K562 (cell line): ENCODE data around the gene SH2B2. TPM values are rescaled to one million over a fixed set of nuclear protein-coding genes. Genes with fewer than 3 reads are reported as not detected.

Experiments
- ATAC-seq: fragments of 200-7000 bp; cut with Tn5 transposase; 3 replicates; pipeline ENCODE4 v1.9.1; 2020; ENCODE audit warnings: moderate library complexity
- BruUV-seq: library from RNA; stranded (reverse); fragments of 400-500 nt; replicated peaks from 2 replicates; lab custom pipeline; 2021; lab: Mats Ljungman, UMichigan
- CTCF ChIA-PET: fragments of 300-600 bp; formaldehyde crosslinking; extraction: SDS; loops from one replicate; lab custom pipeline; 2021; ENCODE audit warnings: low intra/inter-chr PET ratio; lab: Yijun Ruan, JAX
- POLR2A ChIA-PET: fragments of 300-600, 350-650 bp; sonication (Branson Sonifier 250); formaldehyde crosslinking; extraction: SDS; loops from one replicate; lab custom pipeline; 2021; ENCODE audit warnings: antibody characterized with exemption, inconsistent platforms; lab: Yijun Ruan, JAX
- DNase-seq, 4 experiments: peaks; one replicate each; pipeline versions ENCODE4 v3.0.0 to v3.0.0-alpha.2; 2011 to 2018; ENCODE audit warnings: low spot score in 3 of 4, mixed read lengths in 3 of 4; ENCODE audit errors: extremely low read depth in 1 of 4
- FAIRE-seq: peaks from 2 replicates; lab custom pipeline; 2011; peaks lifted over from hg19 to GRCh38; lab: Jason Lieb, UNC
- H2AFZ ChIP-seq: 2 replicates; pipeline ENCODE4 v1.6.0; 2011; ENCODE audit warnings: low read depth, low read length, control low read depth, inconsistent platforms
- H3K27ac ChIP-seq: fragments of 200-600 bp; 3 replicates; pipeline ENCODE4 v1.8.0; 2011; ENCODE audit warnings: low read depth, mild to moderate bottlenecking, control low read depth, inconsistent platforms, low read length, moderate library complexity, mixed read lengths; ENCODE audit errors: extremely low read depth
- H3K27me3 ChIP-seq, 2 experiments: fragments of 300-600 bp in 1 of 2; 2 replicates in 1 of 2; 3 replicates in 1 of 2; pipeline versions ENCODE4 v1.6.0 to v1.8.0; 2011; ENCODE audit warnings: inconsistent platforms in 2 of 2, low read length in 2 of 2, mild to moderate bottlenecking in 1 of 2, mixed read lengths in 1 of 2, moderate library complexity in 1 of 2; ENCODE audit not compliant: control insufficient read depth in 2 of 2, insufficient read depth in 2 of 2
- H3K36me3 ChIP-seq: fragments of 300-600 bp; 3 replicates; pipeline ENCODE4 v1.8.0; 2011; ENCODE audit warnings: mild to moderate bottlenecking, low read length, inconsistent platforms; ENCODE audit not compliant: control insufficient read depth, insufficient read depth
- H3K4me1 ChIP-seq, 2 experiments: fragments of 200-600 bp in 1 of 2; replicated peaks in 1 of 2; 2 replicates in 1 of 2; 3 replicates in 1 of 2; pipeline versions ENCODE4 v1.5.1 to v1.8.0; 2011; ENCODE audit warnings: inconsistent platforms in 2 of 2, low read length in 2 of 2, mild to moderate bottlenecking in 1 of 2, mixed read lengths in 1 of 2, moderate library complexity in 1 of 2; ENCODE audit not compliant: control insufficient read depth in 2 of 2, insufficient read depth in 2 of 2
- H3K4me2 ChIP-seq: 2 replicates; pipeline ENCODE4 v1.6.1; 2011; ENCODE audit warnings: low read length, control low read depth, inconsistent platforms, mixed read lengths; ENCODE audit not compliant: insufficient read depth
- H3K4me3 ChIP-seq: fragments of 200-600 bp; sonication (generic), shearing (Covaris generic); 2 replicates; pipeline ENCODE4 v1.5.1; 2016; ENCODE audit warnings: control low read depth, inconsistent platforms
- H3K79me2 ChIP-seq: fragments of 200-600 bp; 3 replicates; pipeline ENCODE4 v1.8.0; 2011; ENCODE audit warnings: low read length, inconsistent platforms; ENCODE audit not compliant: control insufficient read depth, insufficient read depth
- H3K9ac ChIP-seq, 2 experiments: 2 replicates each; pipeline versions ENCODE4 v1.6.0 to v1.6.1; 2011; ENCODE audit warnings: low read depth in 2 of 2, low read length in 2 of 2, control low read depth in 1 of 2, inconsistent platforms in 1 of 2, mild to moderate bottlenecking in 1 of 2, mixed read lengths in 1 of 2; ENCODE audit not compliant: insufficient read depth in 1 of 2
- H3K9me1 ChIP-seq: one replicate; pipeline ENCODE4 v1.6.0; 2011; ENCODE audit warnings: inconsistent platforms, mild to moderate bottlenecking, low read length, moderate library complexity; ENCODE audit not compliant: control insufficient read depth, insufficient read depth
- H3K9me3 ChIP-seq: replicated peaks from 2 replicates; pipeline ENCODE4 v1.5.1; 2011; ENCODE audit warnings: low read depth, low read length, inconsistent platforms; ENCODE audit not compliant: control insufficient read depth, insufficient read depth
- H4K20me1 ChIP-seq: replicated peaks from 2 replicates; pipeline ENCODE4 v1.6.1; 2011; ENCODE audit warnings: low read length, inconsistent platforms, mixed read lengths; ENCODE audit not compliant: control insufficient read depth, insufficient read depth
- ARID1B ChIP-seq: fragments of 450-650 bp; IDR thresholded peaks from 2 replicates; pipeline ENCODE4 v1.6.1; 2016; ENCODE audit warnings: antibody characterized with exemption, mild to moderate bottlenecking, inconsistent platforms
- CCNT2 ChIP-seq: IDR thresholded peaks from 2 replicates; pipeline ENCODE4 v1.6.1; 2011; ENCODE audit warnings: borderline replicate concordance, low read depth, mild to moderate bottlenecking, moderate library complexity, mixed read lengths, low read length; ENCODE audit not compliant: insufficient read length; ENCODE audit errors: extremely low read depth
- E2F1 ChIP-seq: sonication (generic); formaldehyde crosslinking; IDR thresholded peaks from 2 replicates; pipeline ENCODE4 v1.8.1; 2023; ENCODE audit warnings: mild to moderate bottlenecking, missing genetic modification reagents, moderate library complexity
- FOXJ2 ChIP-seq: fragments of 200-800 bp; sonication (Bioruptor generic); IDR thresholded peaks from 2 replicates; pipeline ENCODE4 v1.6.1; 2016; ENCODE audit warnings: missing genetic modification characterization, missing compliant biosample characterization
- JUNB ChIP-seq: fragments of 450-650 bp; formaldehyde crosslinking; conservative IDR thresholded peaks from 2 replicates; pipeline ENCODE4 v1.4.0; 2020; ENCODE audit warnings: mild to moderate bottlenecking
- MTF1 ChIP-seq: fragments of 250-450 bp; sonication (Bioruptor Pico); IDR thresholded peaks from 2 replicates; pipeline ENCODE4 v1.9.0; 2021; ENCODE audit warnings: moderate library complexity, mild to moderate bottlenecking, inconsistent platforms, borderline replicate concordance
- PYGO2 ChIP-seq: fragments of 450-650 bp; IDR thresholded peaks from 2 replicates; pipeline ENCODE4 v1.6.1; 2016; ENCODE audit warnings: mild to moderate bottlenecking, missing genetic modification characterization, moderate library complexity, missing compliant biosample characterization
- RFX5 ChIP-seq: IDR thresholded peaks from 2 replicates; pipeline ENCODE4 v1.6.1; 2011; ENCODE audit warnings: low read depth, mild to moderate bottlenecking, improper control_type of control experiment, low read length
- TEAD4 ChIP-seq, 2 experiments: sonication (generic) in 1 of 2; formaldehyde crosslinking in 1 of 2; IDR thresholded peaks; 2 replicates each; pipeline versions ENCODE4 v1.6.1 to v1.8.0; 2012 to 2022; ENCODE audit warnings: borderline replicate concordance in 1 of 2, inconsistent platforms in 1 of 2, low read length in 1 of 2, mild to moderate bottlenecking in 1 of 2, missing genetic modification reagents in 1 of 2
- ZNF263 ChIP-seq: sonication (generic); formaldehyde crosslinking; IDR thresholded peaks from 2 replicates; pipeline ENCODE4 v1.8.0; 2022; ENCODE audit warnings: mild to moderate bottlenecking, missing genetic modification reagents, borderline replicate concordance
- ZNF347 ChIP-seq: fragments of 450-650 bp; formaldehyde crosslinking; IDR thresholded peaks from 2 replicates; pipeline ENCODE4 v1.4.0; 2020; ENCODE audit warnings: low read depth, mild to moderate bottlenecking, moderate library complexity
- ZNF398 ChIP-seq: fragments of 250-450 bp; sonication (Bioruptor Pico); IDR thresholded peaks from 2 replicates; pipeline ENCODE4 v1.8.0; 2021; ENCODE audit warnings: moderate library complexity, mild to moderate bottlenecking, inconsistent platforms
- ZNF551 ChIP-seq: fragments of 250-450 bp; sonication (Bioruptor Pico); IDR thresholded peaks from 2 replicates; pipeline ENCODE4 v1.5.0; 2021; ENCODE audit warnings: mild to moderate bottlenecking, moderate library complexity
- ZNF740 ChIP-seq, 3 experiments: fragments of 200-800 bp in 1 of 3; sonication (Bioruptor generic) in 1 of 3; sonication (generic) in 1 of 3; formaldehyde crosslinking in 1 of 3; IDR thresholded peaks; 2 replicates each; pipeline versions ENCODE4 v1.6.1 to v1.8.0; 2016 to 2022; ENCODE audit warnings: mild to moderate bottlenecking in 2 of 3, missing compliant biosample characterization in 2 of 3, missing genetic modification characterization in 2 of 3, missing genetic modification reagents in 1 of 3
- WGBS: fragments of 100-300 bp; shearing (Covaris generic); methylation state at CpG from one replicate; pipeline ENCODE4 v1.1.6; 2016; ENCODE audit warnings: low coverage, mixed read lengths; ENCODE audit not compliant: insufficient coverage; ENCODE audit errors: missing lambda C conversion rate; 5-methylcytosine and 5-hydroxymethylcytosine counted together
- in situ Hi-C: fragments of 300-500 bp; cut with MboI; formaldehyde crosslinking; loops from 4 replicates; pipeline ENCODE4 v1.15.0; 2018; ENCODE audit warnings: inconsistent platforms, mixed read lengths
- intact Hi-C: fragments of 100-400 bp; cut with micrococcal nuclease; formaldehyde crosslinking; loops from 2 replicates; pipeline ENCODE4 v1.14.2; 2022
- polyA plus RNA-seq, 8 experiments: library from polyadenylated mRNA; depleted of rRNA in 4 of 8; stranded (reverse) in 5 of 8; unstranded in 3 of 8; fragments of >200 nt; fragmentation: Nextera tagmentation in 2 of 8; fragmentation: Illumina TruSeq in 1 of 8; extraction: Ambion mirVana in 2 of 8; extraction: Trizol in 1 of 8; gene quantifications; 2 replicates each; pipeline versions ENCODE4 v1.2.1 to v1.2.3, GENCODE V29; 2011 to 2014; ENCODE audit warnings: inconsistent platforms in 1 of 8, missing spikeins in 1 of 8
- total RNA-seq, 7 experiments: library from RNA; depleted of rRNA in 6 of 7; stranded (reverse); fragments of >200 nt in 6 of 7; fragmentation: Illumina TruSeq in 2 of 7; extraction: Trizol in 2 of 7; gene quantifications; 2 replicates each; pipeline versions ENCODE4 v1.2.1 to v1.2.3, GENCODE V29; 2011 to 2021; ENCODE audit warnings: low replicate concordance in 1 of 7

SH2B2 gene
- total and polyA plus RNA-seq, 9 of the 15 experiments (the other 6 are each of a cell fraction or from before 2014, with no cell fraction given): 0.03 to 0.89 (median 0.07) TPM; not detected in 4

- TF ChIP-seq ZNF740 (CRISPR knock-in tag; IDR thresholded peaks at IDR 0.05) (no peak), ZNF740 (tag; IDR thresholded peaks at IDR 0.05) (no peak)
Measured at GRCh38 chr7:102279537-102280400, 6.9 kb upstream of the SH2B2 start (continued).

GRCh38 chr7:102280521-102280920 lies 6.1 kb upstream of the SH2B2 start:
- Histone ChIP-seq H3K4me2 (no peak overlapping the region), H3K4me3 (no peak overlapping the region), H3K27me3 (peaks cover 11 to 16% of the 10 kb centered on the region in 2 experiments; a peak in 4 of 5 replicates), H4K20me1 (peaks cover 8% of the 10 kb centered on the region; the same call in 1 of the 2 replicates), H3K27ac (no peak overlapping the region), H3K36me3 (no peaks in the 10 kb centered on the region), H3K4me1 (peaks cover 9 to 43% of the 10 kb centered on the region in 2 experiments; a peak in 4 of 5 replicates), H3K9me1 (no peaks in the 10 kb centered on the region), H3K79me2 (no peaks in the 10 kb centered on the region), H3K9ac (peak overlapping the region in 1 of 2 experiments; percentile 46; a peak in 1 of 4 replicates), H2AFZ (no peak overlapping the region), H3K9me3 (no peaks in the 10 kb centered on the region)
- WGBS: 28% methylated on average over 5 of the region's 5 CpGs
- in situ Hi-C loops (loop anchor here (5.0 kb wide), 1 partner anchor 112 kb away; no protein-coding TSS in a partner anchor), intact Hi-C loops (no loop called here)
- no peak for DNase-seq
- FAIRE-seq: no peak
- CTCF ChIA-PET: interaction anchor here (0.7 to 1.3 kb wide), 3 partner anchors 110 to 553 kb away, joined by 5 to 11 read pairs (median 7); partner anchors contain the start of gene PRKRIP1
- BruUV-seq: no TSS peak
- ATAC-seq: no peak
- POLR2A ChIA-PET: interaction anchor here (1.4 kb wide), 1 partner anchor 11 kb away, joined by 4 read pairs; no protein-coding TSS in a partner anchor
- TF ChIP-seq E2F1 (CRISPR knock-in tag) (no peak), ZNF347 (CRISPR knock-in tag) (no peak), ZNF551 (CRISPR knock-in tag) (no peak), MTF1 (no peak), FOXJ2 (tag) (no peak), ZNF263 (CRISPR knock-in tag) (no peak), ZNF398 (CRISPR knock-in tag) (no peak), JUNB (CRISPR knock-in tag) (no peak), ARID1B (no peak), PYGO2 (tag) (no peak), RFX5 (no peak), TEAD4 (IDR thresholded peaks at IDR 0.05; ENCODE audit: low read length) (no peak), TEAD4 (CRISPR knock-in tag; IDR thresholded peaks at IDR 0.05; ENCODE audit: borderline replicate concordance) (no peak), CCNT2 (no peak)
